HEK293T (cell line): ENCODE results near the gene SMPD2.

ENCODE experiments used
- ARNT ChIP-seq: fragments of 450-650 bp; IDR thresholded peaks from 2 replicates; pipeline ENCODE4 v1.6.1; 2017; ENCODE audit warnings: mild to moderate bottlenecking
- BHLHE40 ChIP-seq: fragments of 450-650 bp; IDR thresholded peaks from 2 replicates; pipeline ENCODE4 v1.6.1; 2016; ENCODE audit warnings: mild to moderate bottlenecking, moderate library complexity, borderline replicate concordance
- ELF4 ChIP-seq: fragments of 450-650 bp; IDR thresholded peaks from 2 replicates; pipeline ENCODE4 v1.6.1; 2017; ENCODE audit warnings: antibody characterized with exemption
- NFRKB ChIP-seq: fragments of 450-650 bp; IDR thresholded peaks from 2 replicates; pipeline ENCODE4 v1.6.1; 2016; ENCODE audit warnings: mild to moderate bottlenecking, moderate library complexity
- PKNOX1 ChIP-seq: fragments of 450-650 bp; IDR thresholded peaks from 2 replicates; pipeline ENCODE4 v1.6.1; 2016
- SP1 ChIP-seq: fragments of 450-650 bp; IDR thresholded peaks from 2 replicates; pipeline ENCODE4 v1.6.1; 2017

GRCh38 chr6:109452181-109452580 is 11.7 kb downstream of the SMPD2 start:
- TF ChIP-seq SP1 (no peak), NFRKB (no peak), BHLHE40 (no peak), ARNT (no peak), ELF4 (no peak), PKNOX1 (no peak)
